PC-9 (cell line): Measurements from ENCODE around the gene NPBWR2. TPM values are rescaled to one million over a fixed set of nuclear protein-coding genes. Genes with fewer than 3 reads are reported as not detected.

Experiments
- BruUV-seq: library from RNA; stranded (reverse); fragments of 400-500 nt; replicated peaks from 2 replicates; lab custom pipeline; 2021; lab: Mats Ljungman, UMichigan
- CTCF ChIA-PET: fragments of 300-600 bp; sonication (Branson Sonifier 250); formaldehyde crosslinking; loops from one replicate; lab custom pipeline; 2022; ENCODE audit warnings: antibody characterized with exemption; lab: Charles Lee
- POLR2A ChIA-PET: fragments of 300-600 bp; sonication (Branson Sonifier 250); formaldehyde crosslinking; loops from one replicate; lab custom pipeline; 2022; ENCODE audit warnings: antibody characterized with exemption; ENCODE audit not compliant: unreplicated experiment; lab: Charles Lee
- DNase-seq, 2 experiments: peaks; one replicate each; pipeline versions ENCODE4 v3.0.0 to v3.0.0-alpha.2; 2015 to 2022; ENCODE audit warnings: mixed read lengths in 1 of 2
- H2AFZ ChIP-seq: fragments of 200-600 bp; sonication (generic); 2 replicates; pipeline ENCODE4 v1.8.1; 2017; ENCODE audit warnings: antibody characterized with exemption
- H3F3A ChIP-seq: fragments of 200-600 bp; sonication (generic); 2 replicates; pipeline ENCODE4 v1.8.1; 2017; ENCODE audit warnings: antibody characterized with exemption, mild to moderate bottlenecking, low read depth; ENCODE audit not compliant: insufficient read depth
- H3K27ac ChIP-seq: fragments of 200-600 bp; sonication (generic); 2 replicates; pipeline ENCODE4 v1.6.1; 2016; ENCODE audit warnings: mixed run types
- H3K27me3 ChIP-seq: fragments of 200-600 bp; sonication (generic); 2 replicates; pipeline ENCODE4 v1.6.1; 2016; ENCODE audit warnings: low read depth, mixed run types; ENCODE audit not compliant: insufficient read depth
- H3K36me3 ChIP-seq: fragments of 200-600 bp; sonication (generic); 2 replicates; pipeline ENCODE4 v1.6.1; 2016; ENCODE audit warnings: low read depth, mixed run types
- H3K4me1 ChIP-seq: fragments of 200-600 bp; sonication (generic); replicated peaks from 2 replicates; pipeline ENCODE4 v1.6.1; 2016; ENCODE audit warnings: mixed run types; ENCODE audit not compliant: insufficient read depth
- H3K4me2 ChIP-seq: fragments of 200-600 bp; sonication (generic); 2 replicates; pipeline ENCODE4 v1.6.1; 2017; ENCODE audit warnings: mixed run types
- H3K4me3 ChIP-seq: fragments of 200-600 bp; sonication (generic); 2 replicates; pipeline ENCODE4 v1.6.1; 2016; ENCODE audit warnings: mixed run types
- H3K79me2 ChIP-seq: fragments of 200-600 bp; sonication (generic); 2 replicates; pipeline ENCODE4 v1.6.1; 2017; ENCODE audit warnings: low read depth, mixed run types
- H3K9me2 ChIP-seq: fragments of 200-600 bp; sonication (generic); 2 replicates; pipeline ENCODE4 v1.8.1; 2017; ENCODE audit warnings: mild to moderate bottlenecking; ENCODE audit not compliant: insufficient read depth
- H3K9me3 ChIP-seq: fragments of 200-600 bp; sonication (generic); 2 replicates; pipeline ENCODE4 v1.8.1; 2016; ENCODE audit warnings: low read depth; ENCODE audit not compliant: insufficient read depth
- H4K20me1 ChIP-seq: fragments of 200-600 bp; sonication (generic); 2 replicates; pipeline ENCODE4 v1.8.1; 2017; ENCODE audit not compliant: insufficient read depth
- EZH2 ChIP-seq: fragments of 200-600 bp; sonication (generic); IDR thresholded peaks from 2 replicates; pipeline ENCODE4 v1.8.0; 2017; ENCODE audit warnings: antibody characterized with exemption, low read depth
- intact Hi-C: fragments of 100-400 bp; cut with micrococcal nuclease; formaldehyde crosslinking; loops from one replicate; pipeline ENCODE4 v1.10.0; 2022; ENCODE audit not compliant: unreplicated experiment
- total RNA-seq: library from RNA; stranded (reverse); gene quantifications from 2 replicates; pipeline ENCODE4 v1.2.3, GENCODE V29; 2021
- TF ChIP-seq, protein P1 (sequence below): fragments of 200-600 bp; sonication (generic); conservative IDR thresholded peaks from 2 replicates; pipeline ENCODE4 v1.6.1; 2017; ENCODE audit warnings: mixed run types, antibody characterized with exemption, mild to moderate bottlenecking, moderate library complexity

NPBWR2 gene
- total RNA-seq, 1 experiment from 2014 or later: not detected

DNA sequence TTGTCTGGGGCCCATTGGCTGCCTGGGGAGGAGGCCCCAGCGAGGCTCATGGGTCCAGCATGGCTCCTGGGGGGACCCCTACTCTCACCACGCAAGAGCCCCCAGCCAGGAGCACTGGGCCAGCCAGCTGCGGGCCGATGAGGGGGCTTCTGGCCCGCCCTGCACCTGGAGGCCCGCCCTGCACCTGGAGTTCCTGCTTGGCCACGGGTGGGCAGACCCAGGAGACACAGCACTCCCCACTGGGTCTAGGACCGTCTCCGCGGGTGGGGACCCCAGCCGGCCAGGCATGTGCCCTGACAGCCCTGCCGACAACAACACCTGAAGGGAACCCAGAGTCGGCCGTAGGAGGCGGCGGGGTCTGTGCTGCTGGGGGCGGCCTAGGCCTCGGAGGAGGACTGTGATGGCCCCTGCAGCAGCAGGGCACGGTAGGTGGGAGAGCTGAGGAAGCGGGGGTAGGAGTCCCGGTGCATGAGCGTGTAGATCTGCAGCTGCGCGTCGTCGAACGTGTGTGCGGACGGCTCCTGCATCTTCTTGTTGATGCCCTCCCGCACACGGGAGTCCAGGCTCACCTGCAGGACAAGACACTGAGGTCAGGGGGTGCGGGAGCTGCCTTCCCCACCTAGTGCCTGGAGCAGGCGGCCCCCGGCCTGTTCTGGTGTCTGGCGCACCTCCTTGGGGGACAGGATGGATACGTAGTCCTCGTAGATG, 33.7 kb downstream of the NPBWR2 start:
- Histone ChIP-seq H3K27ac (no peak overlapping the region), H3K4me3 (no peak overlapping the region), H3K4me1 (peaks cover 9% of the 10 kb centered on the region), H3K9me2 (no peaks in the 10 kb centered on the region), H3K36me3 (no peaks in the 10 kb centered on the region), H3K79me2 (peaks cover 12% of the 10 kb centered on the region), H3F3A (peaks cover 3% of the 10 kb centered on the region; the same call in 1 of the 2 replicates), H3K9me3 (no peaks in the 10 kb centered on the region), H4K20me1 (peaks cover 14% of the 10 kb centered on the region), H3K4me2 (no peak overlapping the region), H2AFZ (no peak overlapping the region), H3K27me3 (no peaks in the 10 kb centered on the region)
- BruUV-seq: no TSS peak
- TF ChIP-seq, protein P1, sequence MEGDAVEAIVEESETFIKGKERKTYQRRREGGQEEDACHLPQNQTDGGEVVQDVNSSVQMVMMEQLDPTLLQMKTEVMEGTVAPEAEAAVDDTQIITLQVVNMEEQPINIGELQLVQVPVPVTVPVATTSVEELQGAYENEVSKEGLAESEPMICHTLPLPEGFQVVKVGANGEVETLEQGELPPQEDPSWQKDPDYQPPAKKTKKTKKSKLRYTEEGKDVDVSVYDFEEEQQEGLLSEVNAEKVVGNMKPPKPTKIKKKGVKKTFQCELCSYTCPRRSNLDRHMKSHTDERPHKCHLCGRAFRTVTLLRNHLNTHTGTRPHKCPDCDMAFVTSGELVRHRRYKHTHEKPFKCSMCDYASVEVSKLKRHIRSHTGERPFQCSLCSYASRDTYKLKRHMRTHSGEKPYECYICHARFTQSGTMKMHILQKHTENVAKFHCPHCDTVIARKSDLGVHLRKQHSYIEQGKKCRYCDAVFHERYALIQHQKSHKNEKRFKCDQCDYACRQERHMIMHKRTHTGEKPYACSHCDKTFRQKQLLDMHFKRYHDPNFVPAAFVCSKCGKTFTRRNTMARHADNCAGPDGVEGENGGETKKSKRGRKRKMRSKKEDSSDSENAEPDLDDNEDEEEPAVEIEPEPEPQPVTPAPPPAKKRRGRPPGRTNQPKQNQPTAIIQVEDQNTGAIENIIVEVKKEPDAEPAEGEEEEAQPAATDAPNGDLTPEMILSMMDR: no peak
- no peak for TF ChIP-seq EZH2
- DNase-seq: no peak
- CTCF ChIA-PET: no interaction called here
- POLR2A ChIA-PET: no interaction called here
- intact Hi-C loops: no loop called here

DNA sequence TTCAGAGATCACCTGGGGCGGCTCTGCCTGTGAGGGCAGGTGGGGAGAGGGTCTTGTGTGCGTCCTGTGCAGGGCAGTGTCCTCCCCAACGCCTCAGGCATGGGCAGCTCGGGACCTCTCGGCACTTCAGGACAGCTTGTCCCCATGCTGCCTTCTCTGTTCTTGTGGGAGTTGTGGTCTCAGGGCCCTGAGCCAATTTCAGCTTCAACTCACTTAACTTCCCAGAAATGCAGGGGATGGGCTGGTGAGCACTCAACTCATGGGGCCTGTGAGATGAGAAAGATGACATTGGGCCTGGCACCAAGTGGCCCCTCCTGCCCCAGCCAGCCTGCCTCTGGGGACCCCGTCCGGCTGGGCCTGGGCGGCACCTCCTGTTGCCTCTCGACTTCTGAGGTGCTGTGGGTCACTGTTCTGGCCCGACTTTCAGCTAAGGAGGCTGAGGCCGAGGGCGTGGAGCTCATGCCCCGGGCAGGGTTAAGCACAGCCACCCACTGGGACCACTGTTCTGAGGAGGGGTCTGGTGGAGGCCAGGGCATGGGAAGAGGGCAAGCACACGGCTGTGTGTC, 34.8 kb downstream of the NPBWR2 start:
- H3K27me3 ChIP-seq: no peaks in the 10 kb centered on the region
- no TSS peak for BruUV-seq
- no peak for DNase-seq
- H3K36me3 ChIP-seq: no peaks in the 10 kb centered on the region
- H3K79me2 ChIP-seq: peaks cover 1% of the 10 kb centered on the region; the same call in 1 of the 2 replicates
- H3K27ac ChIP-seq: no peak overlapping the region
- H4K20me1 ChIP-seq: peaks cover 6% of the 10 kb centered on the region
- ChIA-PET CTCF (no interaction called here), POLR2A (no interaction called here)
- intact Hi-C loops: no loop called here
- no peaks in the 10 kb centered on the region for H3K9me2 ChIP-seq
- H3K9me3 ChIP-seq: no peaks in the 10 kb centered on the region
- no peak overlapping the region for H3K4me2 ChIP-seq
- 0 out of 2 replicates have a peak, but pooled peaks cover under 1% of the 10 kb centered on the region for H3K4me1 ChIP-seq
- no peak overlapping the region for H3K4me3 ChIP-seq
- TF ChIP-seq, protein P1: no peak
- TF ChIP-seq EZH2: no peak
- no peak overlapping the region for H2AFZ ChIP-seq
- H3F3A ChIP-seq: peaks cover 3% of the 10 kb centered on the region; the same call in 1 of the 2 replicates

DNA sequence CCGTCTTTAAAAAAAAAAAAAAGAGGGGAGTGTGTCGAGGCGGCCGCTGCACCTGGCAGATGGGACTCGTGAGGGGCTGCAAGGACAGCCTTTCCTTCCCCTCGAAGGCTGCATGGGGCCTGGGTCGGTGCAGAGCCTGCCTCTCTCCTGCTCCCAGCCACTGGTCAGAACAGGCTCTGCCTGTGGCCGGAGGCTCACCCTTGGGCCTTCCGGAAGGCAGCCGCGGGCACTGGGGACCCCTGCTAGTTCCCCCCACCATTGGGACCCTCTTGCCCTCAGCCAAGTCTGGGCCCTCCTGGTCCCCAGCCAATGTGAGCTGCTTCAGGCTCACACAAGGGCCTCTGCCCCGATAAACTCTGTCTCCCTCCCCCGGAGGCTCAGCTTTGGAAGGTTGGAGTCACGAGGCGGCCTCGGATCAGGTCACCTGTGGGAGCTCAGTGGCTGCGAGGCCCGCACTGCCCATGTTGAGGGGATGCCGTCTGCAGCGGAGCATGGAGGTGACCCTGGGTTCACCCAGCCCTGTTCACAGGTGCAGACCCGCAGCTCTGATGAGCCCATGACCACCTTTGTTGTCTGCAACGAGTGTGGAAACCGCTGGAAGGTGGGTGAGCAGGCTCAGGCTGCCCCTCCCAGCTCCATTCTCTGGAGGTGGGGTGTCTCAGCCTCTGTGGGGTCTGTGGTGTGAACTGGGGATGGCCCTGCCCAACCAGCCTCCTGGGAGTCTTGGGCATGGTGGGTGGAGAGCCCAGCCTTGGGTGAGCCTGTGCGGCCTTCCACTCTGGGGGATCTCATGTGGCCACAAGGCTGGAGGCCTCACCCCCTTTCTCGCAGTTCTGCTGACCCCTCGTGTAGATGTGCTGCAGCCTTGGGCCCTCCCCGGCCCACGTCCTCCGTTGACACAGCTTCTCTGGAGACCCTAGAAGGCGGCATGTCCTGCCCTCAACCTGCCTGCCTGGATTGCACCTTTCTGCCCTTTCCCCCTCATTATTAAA, 35.7 kb downstream of the NPBWR2 start:
- DNase-seq: no peak
- ChIA-PET POLR2A (interaction anchor here (0.8 kb wide), 1 partner anchor 114 kb away, joined by 6 read pairs; no protein-coding TSS in a partner anchor), CTCF (no interaction called here)
- H3K4me1 ChIP-seq: peaks cover 10% of the 10 kb centered on the region
- H3K36me3 ChIP-seq: no peaks in the 10 kb centered on the region
- no peaks in the 10 kb centered on the region for H3K9me3 ChIP-seq
- no peaks in the 10 kb centered on the region for H3K79me2 ChIP-seq
- no peaks in the 10 kb centered on the region for H3K9me2 ChIP-seq
- H3K4me2 ChIP-seq: no peak overlapping the region
- intact Hi-C loops: no loop called here
- no TSS peak for BruUV-seq
- TF ChIP-seq, protein P1: no peak
- TF ChIP-seq EZH2: no peak
- no peaks in the 10 kb centered on the region for H3K27me3 ChIP-seq
- H2AFZ ChIP-seq: no peak overlapping the region
- no peak overlapping the region for H3K4me3 ChIP-seq
- H3K27ac ChIP-seq: no peak overlapping the region
- peaks cover 9% of the 10 kb centered on the region; the same call in 1 of the 2 replicates for H3F3A ChIP-seq
- H4K20me1 ChIP-seq: peaks cover 6% of the 10 kb centered on the region
